ENCODE data around the gene ZNF26. TPM values are rescaled to one million over a fixed set of nuclear protein-coding genes. Genes with fewer than 3 reads are reported as not detected.

The ZNF26 gene
- total and polyA plus RNA-seq, 7 donors: 0.69 to 10.8 (median 7.9) TPM

- peaks cover 0 to 42% (median 6%) of the 10 kb centered on the region in 4 donors for H3K9me3 ChIP-seq
- H3K4me3 ChIP-seq: no peak overlapping the region
- no peaks in the 10 kb centered on the region for H3K36me3 ChIP-seq
- H3K27ac ChIP-seq: no peak overlapping the region
- DNase-seq: no peak
- H3K27me3 ChIP-seq: no peaks in the 10 kb centered on the region
- intact Hi-C loops (cut with DNase I): no loop called here
- H3K4me1 ChIP-seq: no peaks in the 10 kb centered on the region
- WGBS, 2 donors: 94% methylated on average over 7 of the region's 7 CpGs
- TF ChIP-seq POLR2A (IDR thresholded peaks at IDR 0.05) (no peak), EP300 (IDR thresholded peaks at IDR 0.05) (no peak), CTCF (IDR thresholded peaks at IDR 0.05) (no peak), POLR2AphosphoS5 (IDR thresholded peaks at IDR 0.05) (no peak)
Measured at GRCh38 chr12:133026996-133027395, 40.8 kb downstream of the ZNF26 start.

- intact Hi-C loops (cut with DNase I): loop anchor here (1.0 to 2.0 kb wide), 4 partner anchors 43 to 144 kb away; partner anchors contain the start of genes ZNF10, ZNF140, ZNF26 and ZNF268
- Histone ChIP-seq H3K4me1 (peaks cover 0 to 13% (median 3%) of the 10 kb centered on the region in 4 donors), H3K36me3 (peaks cover 7 to 23% (median 15%) of the 10 kb centered on the region in 4 donors), H3K27ac (peak within 1 kb of the TSS; percentile 90 to 97 (median 95)), H3K9me3 (peaks cover 19 to 39% (median 32%) of the 10 kb centered on the region in 4 donors), H3K4me3 (peak within 1 kb of the TSS; percentile 64 to 84 (median 80)), H3K27me3 (no peaks in the 10 kb centered on the region)
- TF ChIP-seq EP300 (IDR thresholded peaks at IDR 0.05) (peak in 1 of 4 donors; percentile 68), POLR2A (IDR thresholded peaks at IDR 0.05) (peak; percentile 18 to 33), CTCF (IDR thresholded peaks at IDR 0.05) (no peak), POLR2AphosphoS5 (IDR thresholded peaks at IDR 0.05) (peak; percentile 54 to 86 (median 81))
- 0% methylated on average over 103 of the region's 103 CpGs for WGBS, 2 donors
- peak; percentile 98 for DNase-seq
Measured at GRCh38 chr12:133037207-133038005, 51.2 kb downstream of the ZNF26 start, which contains the start of gene ZNF84. Gene ZNF84, plus strand, starts transcription at chr12:133037509. Its CDS starts 3,959 bp downstream, at chr12:133041468.

GRCh38 chr12:133038118-133038709 lies 52.0 kb downstream of the ZNF26 start:
- Histone ChIP-seq H3K4me3 (peak overlapping the region; percentile 64 to 84 (median 80)), H3K27ac (peak overlapping the region; percentile 90 to 97 (median 95)), H3K36me3 (peaks cover 15 to 31% (median 22%) of the 10 kb centered on the region in 4 donors), H3K4me1 (peaks cover 0 to 13% (median 3%) of the 10 kb centered on the region in 4 donors), H3K9me3 (peaks cover 27 to 47% (median 40%) of the 10 kb centered on the region in 4 donors), H3K27me3 (no peaks in the 10 kb centered on the region)
- no peak for DNase-seq
- intact Hi-C loops (cut with DNase I): no loop called here
- WGBS, 2 donors: 52 to 53% methylated on average over 4 of the region's 4 CpGs
- TF ChIP-seq POLR2AphosphoS5 (IDR thresholded peaks at IDR 0.05) (no peak), POLR2A (IDR thresholded peaks at IDR 0.05) (no peak)

GRCh38 chr12:133046698-133047097 lies 60.5 kb downstream of the ZNF26 start:
- TF ChIP-seq POLR2AphosphoS5 (IDR thresholded peaks at IDR 0.05) (no peak), CTCF (IDR thresholded peaks at IDR 0.05) (no peak), POLR2A (IDR thresholded peaks at IDR 0.05) (no peak), EP300 (IDR thresholded peaks at IDR 0.05) (no peak)
- Histone ChIP-seq H3K4me1 (no peaks in the 10 kb centered on the region), H3K27me3 (no peaks in the 10 kb centered on the region), H3K4me3 (no peak overlapping the region), H3K27ac (no peak overlapping the region), H3K36me3 (peaks cover 56 to 98% (median 78%) of the 10 kb centered on the region in 4 donors), H3K9me3 (peaks cover 80 to 92% (median 88%) of the 10 kb centered on the region in 4 donors)
- no peak for DNase-seq
- intact Hi-C loops (cut with DNase I): no loop called here
- 97 to 99% methylated on average over 3 of the region's 3 CpGs for WGBS, 2 donors

GRCh38 chr12:133057446-133057845 lies 71.3 kb downstream of the ZNF26 start:
- Histone ChIP-seq H3K36me3 (peaks cover 24 to 86% (median 38%) of the 10 kb centered on the region in 4 donors), H3K9me3 (peaks cover 53 to 98% (median 84%) of the 10 kb centered on the region in 4 donors), H3K27ac (no peak overlapping the region), H3K4me3 (no peak overlapping the region), H3K27me3 (no peaks in the 10 kb centered on the region), H3K4me1 (no peaks in the 10 kb centered on the region)
- DNase-seq: no peak
- no peak for TF ChIP-seq POLR2AphosphoS5 (IDR thresholded peaks at IDR 0.05)
- no peak for TF ChIP-seq CTCF (IDR thresholded peaks at IDR 0.05)
- TF ChIP-seq EP300 (IDR thresholded peaks at IDR 0.05): no peak
- no peak for TF ChIP-seq POLR2A (IDR thresholded peaks at IDR 0.05)
- WGBS, 2 donors: 98 to 99% methylated on average over 5 of the region's 5 CpGs
- intact Hi-C loops (cut with DNase I): no loop called here

Measured in sigmoid colon (tissue), 7 donors.